Fibroblast of pulmonary artery (primary cell): ENCODE data around the gene ALDH3B2.

Experiments
- DNase-seq: peaks from one replicate; pipeline ENCODE4 v3.0.0-alpha.2; 2010; ENCODE audit warnings: low read depth
- H3K4me3 ChIP-seq: replicated peaks from 2 replicates; pipeline ENCODE4 v1.5.1; 2011; ENCODE audit warnings: low read depth, mild to moderate bottlenecking, control low read depth, low read length, moderate library complexity
- CTCF ChIP-seq: IDR thresholded peaks from 2 replicates; pipeline ENCODE4 v1.5.1; 2011; ENCODE audit warnings: mild to moderate bottlenecking, control low read depth, low read length, inconsistent platforms; ENCODE audit errors: missing control alignments

Gene ALDH3B2

GRCh38 chr11:67648140-67648795 lies 26.2 kb downstream of the ALDH3B2 start:
- TF ChIP-seq CTCF: no peak
- H3K4me3 ChIP-seq: no peak overlapping the region
- DNase-seq: no peak

GRCh38 chr11:67647471-67647870 lies 27.0 kb downstream of the ALDH3B2 start:
- no peak for DNase-seq
- no peak overlapping the region for H3K4me3 ChIP-seq
- no peak for TF ChIP-seq CTCF

GRCh38 chr11:67646535-67647336 lies 27.7 kb downstream of the ALDH3B2 start:
- TF ChIP-seq CTCF: no peak
- no peak overlapping the region for H3K4me3 ChIP-seq
- DNase-seq: no peak

GRCh38 chr11:67645521-67646461 lies 28.6 kb downstream of the ALDH3B2 start:
- no peak for DNase-seq
- TF ChIP-seq CTCF: no peak
- no peak overlapping the region for H3K4me3 ChIP-seq

GRCh38 chr11:67644472-67645418 lies 29.7 kb downstream of the ALDH3B2 start:
- TF ChIP-seq CTCF: no peak
- no peak overlapping the region for H3K4me3 ChIP-seq
- DNase-seq: no peak

- no peak overlapping the region for H3K4me3 ChIP-seq
- TF ChIP-seq CTCF: peak; percentile 25
- DNase-seq: peak; percentile 20
Observed at GRCh38 chr11:67644042-67644441, 30.4 kb downstream of the ALDH3B2 start.
